ENCODE data around the gene EYS. TPM values are rescaled to one million over a fixed set of nuclear protein-coding genes. Genes with fewer than 3 reads are reported as not detected.

Gene EYS
- total RNA-seq, 1 donor, result under 0.01 TPM

GRCh38 chr6:64104051-64104450, 1603.0 kb downstream of the EYS start:
- no peak for DNase-seq (ENCODE audit: low read depth in 2 of 3, low spot score in 2 of 3)

GRCh38 chr6:64103480-64103879, 1603.5 kb downstream of the EYS start:
- DNase-seq (ENCODE audit: low read depth in 2 of 3, low spot score in 2 of 3), result no peak

- no peak for DNase-seq (ENCODE audit: low read depth in 2 of 3, low spot score in 2 of 3)
Measured at GRCh38 chr6:64100702-64101303, 1606.2 kb downstream of the EYS start.

GRCh38 chr6:64090352-64090751, 1616.7 kb downstream of the EYS start:
- DNase-seq (ENCODE audit: low read depth in 2 of 3, low spot score in 2 of 3), result no peak

- no peak for DNase-seq (ENCODE audit: low read depth in 2 of 3, low spot score in 2 of 3)
Measured at GRCh38 chr6:64085126-64085525, 1621.9 kb downstream of the EYS start.

- DNase-seq (ENCODE audit: low read depth in 2 of 3, low spot score in 2 of 3), result no peak
Measured at GRCh38 chr6:64084185-64084663, 1622.8 kb downstream of the EYS start.

GRCh38 chr6:64083261-64083660, 1623.8 kb downstream of the EYS start:
- no peak for DNase-seq (ENCODE audit: low read depth in 2 of 3, low spot score in 2 of 3)

GRCh38 chr6:64081453-64081852, 1625.6 kb downstream of the EYS start:
- no peak for DNase-seq (ENCODE audit: low read depth in 2 of 3, low spot score in 2 of 3)

GRCh38 chr6:64074981-64075380, 1632.0 kb downstream of the EYS start:
- DNase-seq (ENCODE audit: low read depth in 2 of 3, low spot score in 2 of 3), result no peak

- DNase-seq (ENCODE audit: low read depth in 2 of 3, low spot score in 2 of 3), result no peak
Measured at GRCh38 chr6:64072686-64073085, 1634.3 kb downstream of the EYS start.

GRCh38 chr6:64064919-64065318, 1642.1 kb downstream of the EYS start:
- no peak for DNase-seq (ENCODE audit: low read depth in 2 of 3, low spot score in 2 of 3)

GRCh38 chr6:64062960-64063683, 1643.9 kb downstream of the EYS start:
- DNase-seq (ENCODE audit: low read depth in 2 of 3, low spot score in 2 of 3), result no peak

GRCh38 chr6:64054861-64055260, 1652.2 kb downstream of the EYS start:
- no peak for DNase-seq (ENCODE audit: low read depth in 2 of 3, low spot score in 2 of 3)

- no peak for DNase-seq (ENCODE audit: low read depth in 2 of 3, low spot score in 2 of 3)
Measured at GRCh38 chr6:64050590-64050989, 1656.4 kb downstream of the EYS start.

GRCh38 chr6:64049736-64050135, 1657.3 kb downstream of the EYS start:
- no peak for DNase-seq (ENCODE audit: low read depth in 2 of 3, low spot score in 2 of 3)

GRCh38 chr6:64046746-64047208, 1660.2 kb downstream of the EYS start:
- no peak for DNase-seq (ENCODE audit: low read depth in 2 of 3, low spot score in 2 of 3)

GRCh38 chr6:64041373-64041772, 1665.7 kb downstream of the EYS start:
- DNase-seq (ENCODE audit: low read depth in 2 of 3, low spot score in 2 of 3), result no peak

- DNase-seq (ENCODE audit: low read depth in 2 of 3, low spot score in 2 of 3), result no peak
Measured at GRCh38 chr6:64040113-64040512, 1666.9 kb downstream of the EYS start.

GRCh38 chr6:64037427-64037826, 1669.6 kb downstream of the EYS start:
- no peak for DNase-seq (ENCODE audit: low read depth in 2 of 3, low spot score in 2 of 3)

- DNase-seq (ENCODE audit: low read depth in 2 of 3, low spot score in 2 of 3), result no peak
Measured at GRCh38 chr6:64034910-64035655, 1671.9 kb downstream of the EYS start.

- no peak for DNase-seq (ENCODE audit: low read depth in 2 of 3, low spot score in 2 of 3)
Measured at GRCh38 chr6:64034291-64034690, 1672.7 kb downstream of the EYS start.

All from hematopoietic multipotent progenitor cell (in vitro differentiated cells).